Measurements from ENCODE around the gene FAF1.

FAF1 gene

GRCh38 chr1:50646526-50646925, 313.5 kb downstream of the FAF1 start:
- DNase-seq (ENCODE audit: low spot score) (no peak), FAIRE-seq (no peak)

- FAIRE-seq (no peak), DNase-seq (ENCODE audit: low spot score) (no peak)
These were observed 314.9 kb downstream of the FAF1 start for GRCh38 chr1:50645139-50645538.

- DNase-seq (ENCODE audit: low spot score), result no peak
- no peak for FAIRE-seq
These were observed 315.5 kb downstream of the FAF1 start for GRCh38 chr1:50644447-50645105.

GRCh38 chr1:50637460-50637859, 322.6 kb downstream of the FAF1 start:
- DNase-seq (ENCODE audit: low spot score), result no peak

GRCh38 chr1:50634251-50634650, 325.8 kb downstream of the FAF1 start:
- no peak for FAIRE-seq

More at GRCh38 chr1:50637460-50637859, 322.6 kb downstream of the FAF1 start:
- FAIRE-seq, result no peak

GRCh38 chr1:50633465-50633864, 326.6 kb downstream of the FAF1 start:
- FAIRE-seq (no peak), DNase-seq (ENCODE audit: low spot score) (no peak)

More at GRCh38 chr1:50634251-50634650, 325.8 kb downstream of the FAF1 start:
- DNase-seq (ENCODE audit: low spot score), result no peak

GRCh38 chr1:50631161-50631560, 328.9 kb downstream of the FAF1 start:
- DNase-seq (ENCODE audit: low spot score), result no peak
- FAIRE-seq, result no peak

- DNase-seq (ENCODE audit: low spot score) (no peak), FAIRE-seq (no peak)
These were observed 337.8 kb downstream of the FAF1 start for GRCh38 chr1:50622259-50622658.

GRCh38 chr1:50620680-50621329, 339.3 kb downstream of the FAF1 start:
- no peak for FAIRE-seq
- peak; percentile 60 for DNase-seq (ENCODE audit: low spot score)

- DNase-seq (ENCODE audit: low spot score) (no peak), FAIRE-seq (no peak)
These were observed 344.9 kb downstream of the FAF1 start for GRCh38 chr1:50615036-50615750.

GRCh38 chr1:50611675-50612074, 348.4 kb downstream of the FAF1 start:
- FAIRE-seq, result no peak
- DNase-seq (ENCODE audit: low spot score), result no peak

GRCh38 chr1:50610563-50610962, 349.5 kb downstream of the FAF1 start:
- DNase-seq (ENCODE audit: low spot score), result no peak
- FAIRE-seq, result no peak

GRCh38 chr1:50609508-50609907, 350.6 kb downstream of the FAF1 start:
- DNase-seq (ENCODE audit: low spot score) (no peak), FAIRE-seq (no peak)

GRCh38 chr1:50605186-50605875, 354.7 kb downstream of the FAF1 start:
- no peak for FAIRE-seq

GRCh38 chr1:50604580-50604979, 355.5 kb downstream of the FAF1 start:
- FAIRE-seq, result no peak
- DNase-seq (ENCODE audit: low spot score), result no peak

More at GRCh38 chr1:50605186-50605875, 354.7 kb downstream of the FAF1 start:
- DNase-seq (ENCODE audit: low spot score), result peak; percentile 21

GRCh38 chr1:50603274-50604271, 356.5 kb downstream of the FAF1 start:
- no peak for FAIRE-seq

GRCh38 chr1:50599546-50599945, 360.5 kb downstream of the FAF1 start:
- DNase-seq (ENCODE audit: low spot score) (no peak), FAIRE-seq (no peak)

More at GRCh38 chr1:50603274-50604271, 356.5 kb downstream of the FAF1 start:
- peak; percentile 65 for DNase-seq (ENCODE audit: low spot score)

- FAIRE-seq (no peak), DNase-seq (ENCODE audit: low spot score) (no peak)
These were observed 364.2 kb downstream of the FAF1 start for GRCh38 chr1:50595874-50596273.

- DNase-seq (ENCODE audit: low spot score), result no peak
- no peak for FAIRE-seq
These were observed 366.6 kb downstream of the FAF1 start for GRCh38 chr1:50593515-50593914.

- FAIRE-seq (no peak), DNase-seq (ENCODE audit: low spot score) (no peak)
These were observed 368.5 kb downstream of the FAF1 start for GRCh38 chr1:50591598-50591997.
